HepG2 (cell line): Measurements from ENCODE around the gene HPCAL1. TPM values are rescaled to one million over a fixed set of nuclear protein-coding genes. Genes with fewer than 3 reads are reported as not detected.

Source experiments
- CEBPB ChIP-seq: IDR thresholded peaks from 2 replicates; pipeline ENCODE4 v1.6.1; 2011; ENCODE audit warnings: low read depth, low read length, improper control_type of control experiment, borderline replicate concordance
- GABPB1 ChIP-seq: IDR thresholded peaks from 2 replicates; pipeline ENCODE4 v1.6.1; 2016; ENCODE audit warnings: mild to moderate bottlenecking, missing genetic modification reagents, moderate library complexity, missing compliant biosample characterization
- HIVEP1 ChIP-seq: sonication (generic); formaldehyde crosslinking; IDR thresholded peaks from 2 replicates; pipeline ENCODE4 v1.4.0; 2020; ENCODE audit warnings: mild to moderate bottlenecking, missing genetic modification reagents
- MATR3 ChIP-seq: sonication (generic); formaldehyde crosslinking; IDR thresholded peaks from 2 replicates; pipeline ENCODE4 v1.4.0; 2020; ENCODE audit warnings: missing genetic modification reagents
- MAZ ChIP-seq, 2 experiments: sonication (generic) in 1 of 2; formaldehyde crosslinking in 1 of 2; IDR thresholded peaks; 2 replicates each; pipeline versions ENCODE4 v1.5.0 to v1.6.1; 2012 to 2020; ENCODE audit warnings: low read depth in 2 of 2, mild to moderate bottlenecking in 2 of 2, borderline replicate concordance in 1 of 2, improper control_type of control experiment in 1 of 2, low read length in 1 of 2, missing genetic modification reagents in 1 of 2, moderate library complexity in 1 of 2
- MTF2 ChIP-seq: sonication (generic); formaldehyde crosslinking; IDR thresholded peaks from 2 replicates; pipeline ENCODE4 v1.5.0; 2020; ENCODE audit warnings: missing genetic modification reagents, borderline replicate concordance
- SIN3A ChIP-seq: IDR thresholded peaks from 2 replicates; pipeline ENCODE4 v1.6.1; 2011; ENCODE audit warnings: low read depth, mild to moderate bottlenecking, control low read depth, low read length, borderline replicate concordance
- SMAD9 ChIP-seq: sonication (generic); formaldehyde crosslinking; IDR thresholded peaks from 2 replicates; pipeline ENCODE4 v1.5.1; 2020; ENCODE audit warnings: mild to moderate bottlenecking, missing genetic modification reagents
- TIGD3 ChIP-seq: sonication (generic); formaldehyde crosslinking; IDR thresholded peaks from 2 replicates; pipeline ENCODE4 v1.5.1; 2020; ENCODE audit warnings: mild to moderate bottlenecking, missing genetic modification reagents, borderline replicate concordance
- ZBTB14 ChIP-seq: sonication (generic); formaldehyde crosslinking; IDR thresholded peaks from 2 replicates; pipeline ENCODE4 v1.4.0; 2020; ENCODE audit warnings: missing genetic modification reagents
- ZFAT ChIP-seq: sonication (generic); formaldehyde crosslinking; conservative IDR thresholded peaks from 2 replicates; pipeline ENCODE4 v1.8.1; 2023; ENCODE audit warnings: missing genetic modification reagents, inconsistent platforms
- ZNF264 ChIP-seq: sonication (generic); formaldehyde crosslinking; IDR thresholded peaks from 2 replicates; pipeline ENCODE4 v1.4.0; 2020; ENCODE audit warnings: missing genetic modification reagents
- ZNF501 ChIP-seq: sonication (generic); formaldehyde crosslinking; IDR thresholded peaks from 2 replicates; pipeline ENCODE4 v1.5.1; 2020; ENCODE audit warnings: mild to moderate bottlenecking, moderate library complexity, missing genetic modification reagents
- ZSCAN12 ChIP-seq: sonication (generic); formaldehyde crosslinking; IDR thresholded peaks from 2 replicates; pipeline ENCODE4 v1.9.0; 2021; ENCODE audit warnings: mild to moderate bottlenecking, missing genetic modification reagents
- polyA plus RNA-seq, 8 experiments: library from polyadenylated mRNA; depleted of rRNA in 3 of 8; stranded (reverse) in 7 of 8; unstranded in 1 of 8; fragments of >200 nt; fragmentation: Illumina TruSeq in 4 of 8; extraction: Trizol in 4 of 8; gene quantifications; 2 replicates each; pipeline versions ENCODE4 v1.2.1 to v1.2.3, GENCODE V29; 2011 to 2016; ENCODE audit warnings: low read depth in 4 of 8, missing spikeins in 1 of 8, mixed read lengths in 1 of 8; ENCODE audit not compliant: insufficient read depth in 1 of 8
- total RNA-seq, 5 experiments: library from RNA; depleted of rRNA; stranded (reverse); fragments of >200 nt; fragmentation: Illumina TruSeq; extraction: Trizol; gene quantifications; 2 replicates each; pipeline ENCODE4 v1.2.3, GENCODE V29; 2016; ENCODE audit warnings: low read depth in 1 of 5
- TF ChIP-seq, protein P1 (sequence below): sonication (generic); formaldehyde crosslinking; IDR thresholded peaks from 2 replicates; pipeline ENCODE4 v1.5.1; 2020; ENCODE audit warnings: mild to moderate bottlenecking, missing genetic modification reagents, moderate library complexity
- TF ChIP-seq, protein P2 (sequence below): sonication (generic); formaldehyde crosslinking; IDR thresholded peaks from 2 replicates; pipeline ENCODE4 v1.5.0; 2020; ENCODE audit warnings: mild to moderate bottlenecking, missing genetic modification reagents, moderate library complexity
- TF ChIP-seq, protein P3 (sequence below): sonication (generic); formaldehyde crosslinking; IDR thresholded peaks from 2 replicates; pipeline ENCODE4 v1.5.0; 2020; ENCODE audit warnings: mild to moderate bottlenecking, missing genetic modification reagents, borderline replicate concordance

The HPCAL1 gene
- total and polyA plus RNA-seq, 2 of the 13 experiments (the other 11 are each of a cell fraction or from before 2014, with no cell fraction given) = 29.5 to 29.9 TPM

GRCh38 chr2:10303694-10304378 is 1.1 kb downstream of the HPCAL1 start (continued):
- TF ChIP-seq, protein P1, sequence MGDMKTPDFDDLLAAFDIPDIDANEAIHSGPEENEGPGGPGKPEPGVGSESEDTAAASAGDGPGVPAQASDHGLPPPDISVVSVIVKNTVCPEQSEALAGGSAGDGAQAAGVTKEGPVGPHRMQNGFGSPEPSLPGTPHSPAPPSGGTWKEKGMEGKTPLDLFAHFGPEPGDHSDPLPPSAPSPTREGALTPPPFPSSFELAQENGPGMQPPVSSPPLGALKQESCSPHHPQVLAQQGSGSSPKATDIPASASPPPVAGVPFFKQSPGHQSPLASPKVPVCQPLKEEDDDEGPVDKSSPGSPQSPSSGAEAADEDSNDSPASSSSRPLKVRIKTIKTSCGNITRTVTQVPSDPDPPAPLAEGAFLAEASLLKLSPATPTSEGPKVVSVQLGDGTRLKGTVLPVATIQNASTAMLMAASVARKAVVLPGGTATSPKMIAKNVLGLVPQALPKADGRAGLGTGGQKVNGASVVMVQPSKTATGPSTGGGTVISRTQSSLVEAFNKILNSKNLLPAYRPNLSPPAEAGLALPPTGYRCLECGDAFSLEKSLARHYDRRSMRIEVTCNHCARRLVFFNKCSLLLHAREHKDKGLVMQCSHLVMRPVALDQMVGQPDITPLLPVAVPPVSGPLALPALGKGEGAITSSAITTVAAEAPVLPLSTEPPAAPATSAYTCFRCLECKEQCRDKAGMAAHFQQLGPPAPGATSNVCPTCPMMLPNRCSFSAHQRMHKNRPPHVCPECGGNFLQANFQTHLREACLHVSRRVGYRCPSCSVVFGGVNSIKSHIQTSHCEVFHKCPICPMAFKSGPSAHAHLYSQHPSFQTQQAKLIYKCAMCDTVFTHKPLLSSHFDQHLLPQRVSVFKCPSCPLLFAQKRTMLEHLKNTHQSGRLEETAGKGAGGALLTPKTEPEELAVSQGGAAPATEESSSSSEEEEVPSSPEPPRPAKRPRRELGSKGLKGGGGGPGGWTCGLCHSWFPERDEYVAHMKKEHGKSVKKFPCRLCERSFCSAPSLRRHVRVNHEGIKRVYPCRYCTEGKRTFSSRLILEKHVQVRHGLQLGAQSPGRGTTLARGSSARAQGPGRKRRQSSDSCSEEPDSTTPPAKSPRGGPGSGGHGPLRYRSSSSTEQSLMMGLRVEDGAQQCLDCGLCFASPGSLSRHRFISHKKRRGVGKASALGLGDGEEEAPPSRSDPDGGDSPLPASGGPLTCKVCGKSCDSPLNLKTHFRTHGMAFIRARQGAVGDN (CRISPR knock-in tag) = peak; percentile 87
- TF ChIP-seq ZSCAN12 (0 out of 2 replicates have a peak, but pooled peaks have one; percentile 23), MAZ (IDR thresholded peaks at IDR 0.05; ENCODE audit: borderline replicate concordance, low read depth, low read length) (peak; percentile 60; the same call in 1 of the 2 replicates), MAZ (CRISPR knock-in tag; IDR thresholded peaks at IDR 0.05; ENCODE audit: low read depth) (0 out of 2 replicates have a peak, but pooled peaks have one; percentile 12), SMAD9 (0 out of 2 replicates have a peak, but pooled peaks have one; percentile 14), MTF2 (CRISPR knock-in tag) (no peak), MATR3 (CRISPR knock-in tag) (no peak), HIVEP1 (CRISPR knock-in tag) (no peak; the same call in 1 of the 2 replicates), ZBTB14 (CRISPR knock-in tag) (0 out of 2 replicates have a peak, but pooled peaks have one; percentile 14), CEBPB (no peak), GABPB1 (CRISPR knock-in tag) (peak; percentile 55; the same call in 1 of the 2 replicates), TIGD3 (CRISPR knock-in tag) (no peak), ZNF264 (CRISPR knock-in tag) (no peak), ZFAT (no peak), ZNF501 (CRISPR knock-in tag) (peak; percentile 74), SIN3A (peak; percentile 50; the same call in 1 of the 2 replicates)
- TF ChIP-seq, protein P2, sequence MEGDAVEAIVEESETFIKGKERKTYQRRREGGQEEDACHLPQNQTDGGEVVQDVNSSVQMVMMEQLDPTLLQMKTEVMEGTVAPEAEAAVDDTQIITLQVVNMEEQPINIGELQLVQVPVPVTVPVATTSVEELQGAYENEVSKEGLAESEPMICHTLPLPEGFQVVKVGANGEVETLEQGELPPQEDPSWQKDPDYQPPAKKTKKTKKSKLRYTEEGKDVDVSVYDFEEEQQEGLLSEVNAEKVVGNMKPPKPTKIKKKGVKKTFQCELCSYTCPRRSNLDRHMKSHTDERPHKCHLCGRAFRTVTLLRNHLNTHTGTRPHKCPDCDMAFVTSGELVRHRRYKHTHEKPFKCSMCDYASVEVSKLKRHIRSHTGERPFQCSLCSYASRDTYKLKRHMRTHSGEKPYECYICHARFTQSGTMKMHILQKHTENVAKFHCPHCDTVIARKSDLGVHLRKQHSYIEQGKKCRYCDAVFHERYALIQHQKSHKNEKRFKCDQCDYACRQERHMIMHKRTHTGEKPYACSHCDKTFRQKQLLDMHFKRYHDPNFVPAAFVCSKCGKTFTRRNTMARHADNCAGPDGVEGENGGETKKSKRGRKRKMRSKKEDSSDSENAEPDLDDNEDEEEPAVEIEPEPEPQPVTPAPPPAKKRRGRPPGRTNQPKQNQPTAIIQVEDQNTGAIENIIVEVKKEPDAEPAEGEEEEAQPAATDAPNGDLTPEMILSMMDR (CRISPR knock-in tag) = peak; percentile 67
- TF ChIP-seq, protein P3, sequence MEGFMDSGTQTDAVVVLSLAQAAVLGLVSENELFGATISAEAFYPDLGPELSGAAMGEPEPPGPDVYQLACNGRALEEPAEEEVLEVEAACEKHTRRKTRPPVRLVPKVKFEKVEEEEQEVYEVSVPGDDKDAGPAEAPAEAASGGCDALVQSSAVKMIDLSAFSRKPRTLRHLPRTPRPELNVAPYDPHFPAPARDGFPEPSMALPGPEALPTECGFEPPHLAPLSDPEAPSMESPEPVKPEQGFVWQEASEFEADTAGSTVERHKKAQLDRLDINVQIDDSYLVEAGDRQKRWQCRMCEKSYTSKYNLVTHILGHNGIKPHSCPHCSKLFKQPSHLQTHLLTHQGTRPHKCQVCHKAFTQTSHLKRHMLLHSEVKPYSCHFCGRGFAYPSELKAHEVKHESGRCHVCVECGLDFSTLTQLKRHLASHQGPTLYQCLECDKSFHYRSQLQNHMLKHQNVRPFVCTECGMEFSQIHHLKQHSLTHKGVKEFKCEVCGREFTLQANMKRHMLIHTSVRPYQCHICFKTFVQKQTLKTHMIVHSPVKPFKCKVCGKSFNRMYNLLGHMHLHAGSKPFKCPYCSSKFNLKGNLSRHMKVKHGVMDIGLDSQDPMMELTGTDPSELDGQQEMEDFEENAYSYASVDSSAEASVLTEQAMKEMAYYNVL (CRISPR knock-in tag) = no peak
